Fibroblast of lung (primary cell): ENCODE results near the gene CARMIL3.

Experiments used
- CTCF ChIP-seq, 2 donors: IDR thresholded peaks in 1 of 2; conservative IDR thresholded peaks in 1 of 2; 1 replicate in 1 of 2; 2 replicates in 1 of 2; pipeline ENCODE4 v1.5.1; 2011 to 2012; ENCODE audit warnings: low read length in 2 of 2, control low read depth in 1 of 2, inconsistent platforms in 1 of 2, low read depth in 1 of 2, mild to moderate bottlenecking in 1 of 2
- EZH2 ChIP-seq: IDR thresholded peaks from 2 replicates; pipeline ENCODE4 v1.5.1; 2012; ENCODE audit warnings: low read length, control low read depth, mild to moderate bottlenecking; ENCODE audit errors: missing control alignments

DNA sequence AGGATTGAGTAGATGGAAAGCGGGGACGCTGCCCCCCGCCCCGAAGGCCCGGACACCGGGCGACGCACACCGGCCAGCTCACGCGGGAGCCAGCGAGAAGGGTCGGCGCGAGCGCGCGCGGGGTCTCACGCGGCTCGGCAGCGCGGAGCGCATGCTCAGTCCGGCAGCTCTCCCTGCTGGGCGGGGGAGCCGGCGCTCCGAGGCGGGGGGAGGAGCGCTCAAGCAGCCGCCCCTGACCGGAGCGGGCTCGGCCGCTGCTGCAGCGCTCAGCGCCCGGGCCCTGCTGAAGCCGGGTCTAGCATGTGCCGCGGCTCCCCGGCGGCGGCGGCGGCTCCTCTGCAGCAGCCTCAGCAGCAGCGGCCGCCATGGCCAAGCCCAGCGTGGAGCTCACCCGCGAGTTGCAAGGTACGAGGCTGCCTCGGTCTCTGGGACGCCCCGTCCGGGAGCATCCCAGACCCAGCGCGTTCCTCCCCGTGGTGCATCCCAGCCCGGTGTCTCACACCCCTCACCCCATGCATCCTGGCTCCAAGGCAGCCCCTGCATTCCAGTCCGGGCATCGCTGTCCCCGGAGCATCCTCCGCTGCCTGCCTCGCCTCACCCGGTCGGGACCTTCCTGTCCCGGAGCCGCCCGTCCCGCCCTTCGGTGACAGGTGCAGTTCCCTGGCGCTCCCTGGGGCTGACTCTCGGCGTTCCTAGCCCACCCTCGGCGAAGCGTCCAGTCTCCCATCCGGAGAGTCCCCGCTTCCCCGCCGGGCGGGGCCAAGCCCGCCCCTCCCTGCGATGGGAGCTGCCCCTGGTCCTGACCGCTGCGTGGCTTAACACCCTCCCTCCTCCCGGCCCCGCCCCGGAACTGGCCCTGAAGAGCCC is at the start of gene CARMIL3:
- TF ChIP-seq CTCF (conservative IDR thresholded peaks at IDR 0.05 in 1 of 2, IDR thresholded peaks at IDR 0.05 in 1 of 2; ENCODE audit: low read depth in 1 of 2, low read length in 2 of 2) (no peak), EZH2 (no peak)
